Vagina (tissue), 2 donors: ENCODE measurements around the gene SH3RF2. TPM values are rescaled to one million over a fixed set of nuclear protein-coding genes. Genes with fewer than 3 reads are reported as not detected.

Experiments
- DNase-seq, 2 donors: peaks; one replicate each; pipeline ENCODE4 v3.0.0-alpha.2; 2017; ENCODE audit errors: extremely low spot score in 2 of 2
- H3K27ac ChIP-seq: fragments of 200-600 bp; sonication (generic); one replicate; pipeline ENCODE4 v1.5.1; 2019
- H3K27me3 ChIP-seq: fragments of 200-600 bp; sonication (generic); one replicate; pipeline ENCODE4 v1.5.1; 2019
- H3K36me3 ChIP-seq, 2 donors: fragments of 200-600 bp; sonication (generic); one replicate each; pipeline ENCODE4 v1.5.1; 2017 to 2019
- H3K4me1 ChIP-seq: fragments of 200-600 bp; sonication (generic); one replicate; pipeline ENCODE4 v1.5.1; 2019
- H3K4me3 ChIP-seq, 2 donors: fragments of 200-600 bp; sonication (generic); 1 replicate in 1 of 2; 2 replicates in 1 of 2; pipeline ENCODE4 v1.5.1; 2016 to 2019
- H3K9me3 ChIP-seq: fragments of 200-600 bp; sonication (generic); one replicate; pipeline ENCODE4 v1.5.1; 2019
- POLR2A ChIP-seq, 2 donors: fragments of 450-650 bp; IDR thresholded peaks; one replicate each; pipeline ENCODE4 v1.6.1; 2017; ENCODE audit warnings: antibody characterized with exemption in 2 of 2, mild to moderate bottlenecking in 2 of 2, moderate library complexity in 2 of 2
- POLR2AphosphoS5 ChIP-seq, 2 donors: sonication (generic); formaldehyde crosslinking; IDR thresholded peaks; one replicate each; pipeline ENCODE4 v1.9.0; 2017; ENCODE audit warnings: antibody characterized with exemption in 2 of 2, mild to moderate bottlenecking in 2 of 2, low read depth in 1 of 2; ENCODE audit not compliant: insufficient read depth in 1 of 2
- intact Hi-C: fragments of 100-400 bp; cut with DNase I; formaldehyde crosslinking; loops from one replicate; pipeline ENCODE4 v1.15.1; 2023
- total RNA-seq: library from RNA; depleted of rRNA; stranded (reverse); fragments of >200 nt; gene quantifications from one replicate; pipeline ENCODE4 v1.2.3, GENCODE V29; 2016
- TF ChIP-seq, protein P1 (sequence below), 3 experiments: fragments of 450-650 bp in 2 of 3; fragments of 200-600 bp in 1 of 3; sonication (generic) in 1 of 3; IDR thresholded peaks; one replicate each; pipeline ENCODE4 v1.5.1; 2017 to 2019; ENCODE audit warnings: antibody characterized with exemption in 3 of 3, mild to moderate bottlenecking in 2 of 3, moderate library complexity in 2 of 3

SH3RF2 gene
- total RNA-seq, 1 donor from 2014 or later, result 48.4 TPM

DNA sequence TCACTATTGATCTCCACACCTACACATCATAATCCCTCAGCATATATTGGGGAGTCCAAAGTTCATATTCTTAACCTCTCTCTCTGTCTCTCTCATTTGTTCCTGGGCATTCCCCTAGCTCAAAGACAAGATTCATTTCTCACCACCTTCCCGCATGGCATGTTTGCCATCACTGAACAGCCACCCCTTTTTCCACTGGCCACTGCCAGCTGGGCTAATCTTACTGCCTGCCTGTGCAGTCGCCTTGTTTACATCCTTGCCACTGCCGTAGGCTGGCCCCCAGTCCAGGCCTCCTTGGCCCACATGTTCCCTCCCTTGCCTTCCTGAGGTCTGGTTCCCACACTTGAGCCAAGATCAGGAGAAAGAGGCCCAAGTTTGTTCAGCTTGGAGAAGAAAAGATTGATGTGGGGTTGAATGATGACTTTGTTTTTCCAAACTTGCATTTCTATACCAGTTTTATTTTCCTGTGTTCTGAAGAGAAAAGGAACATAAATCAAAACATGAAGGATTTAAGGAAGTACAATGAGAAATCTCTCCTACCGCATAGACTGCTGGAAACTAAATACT lies 88.8 kb downstream of the SH3RF2 start:
- DNase-seq, result no peak
- H3K9me3 ChIP-seq, result no peaks in the 10 kb centered on the region
- peaks cover 9% of the 10 kb centered on the region for H3K4me1 ChIP-seq
- no peak overlapping the region for H3K4me3 ChIP-seq
- H3K27ac ChIP-seq, result no peak overlapping the region
- no peak for TF ChIP-seq POLR2AphosphoS5 (IDR thresholded peaks at IDR 0.05; ENCODE audit: insufficient read depth in 1 of 2, low read depth in 1 of 2)
- TF ChIP-seq, protein P1, sequence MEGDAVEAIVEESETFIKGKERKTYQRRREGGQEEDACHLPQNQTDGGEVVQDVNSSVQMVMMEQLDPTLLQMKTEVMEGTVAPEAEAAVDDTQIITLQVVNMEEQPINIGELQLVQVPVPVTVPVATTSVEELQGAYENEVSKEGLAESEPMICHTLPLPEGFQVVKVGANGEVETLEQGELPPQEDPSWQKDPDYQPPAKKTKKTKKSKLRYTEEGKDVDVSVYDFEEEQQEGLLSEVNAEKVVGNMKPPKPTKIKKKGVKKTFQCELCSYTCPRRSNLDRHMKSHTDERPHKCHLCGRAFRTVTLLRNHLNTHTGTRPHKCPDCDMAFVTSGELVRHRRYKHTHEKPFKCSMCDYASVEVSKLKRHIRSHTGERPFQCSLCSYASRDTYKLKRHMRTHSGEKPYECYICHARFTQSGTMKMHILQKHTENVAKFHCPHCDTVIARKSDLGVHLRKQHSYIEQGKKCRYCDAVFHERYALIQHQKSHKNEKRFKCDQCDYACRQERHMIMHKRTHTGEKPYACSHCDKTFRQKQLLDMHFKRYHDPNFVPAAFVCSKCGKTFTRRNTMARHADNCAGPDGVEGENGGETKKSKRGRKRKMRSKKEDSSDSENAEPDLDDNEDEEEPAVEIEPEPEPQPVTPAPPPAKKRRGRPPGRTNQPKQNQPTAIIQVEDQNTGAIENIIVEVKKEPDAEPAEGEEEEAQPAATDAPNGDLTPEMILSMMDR (IDR thresholded peaks at IDR 0.05), result no peak
- no peak for TF ChIP-seq POLR2A (IDR thresholded peaks at IDR 0.05)
- intact Hi-C loops, result no loop called here
- no peaks in the 10 kb centered on the region for H3K27me3 ChIP-seq
- no peaks in the 10 kb centered on the region for H3K36me3 ChIP-seq

DNA sequence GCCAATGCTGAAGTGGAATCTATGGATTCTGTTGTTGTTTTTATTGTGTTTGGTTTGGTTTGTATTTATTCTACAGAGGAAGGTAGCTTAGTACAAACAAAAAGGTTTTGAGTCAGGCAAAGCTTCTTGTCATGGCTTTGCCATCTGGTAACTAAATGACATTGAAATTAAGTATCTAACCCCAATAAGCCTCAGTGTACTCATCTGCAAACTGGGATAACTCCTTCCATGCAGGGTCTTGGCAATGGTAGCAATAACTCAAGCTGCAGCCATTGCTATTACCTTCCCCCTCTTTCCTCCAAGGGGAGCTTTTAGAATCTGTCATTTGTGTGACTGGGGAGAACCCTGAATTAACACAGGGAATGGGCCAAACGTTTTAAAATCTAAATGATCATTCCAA lies 89.3 kb downstream of the SH3RF2 start:
- intact Hi-C loops, result no loop called here
- Histone ChIP-seq H3K27ac (no peak overlapping the region), H3K27me3 (no peaks in the 10 kb centered on the region)

DNA sequence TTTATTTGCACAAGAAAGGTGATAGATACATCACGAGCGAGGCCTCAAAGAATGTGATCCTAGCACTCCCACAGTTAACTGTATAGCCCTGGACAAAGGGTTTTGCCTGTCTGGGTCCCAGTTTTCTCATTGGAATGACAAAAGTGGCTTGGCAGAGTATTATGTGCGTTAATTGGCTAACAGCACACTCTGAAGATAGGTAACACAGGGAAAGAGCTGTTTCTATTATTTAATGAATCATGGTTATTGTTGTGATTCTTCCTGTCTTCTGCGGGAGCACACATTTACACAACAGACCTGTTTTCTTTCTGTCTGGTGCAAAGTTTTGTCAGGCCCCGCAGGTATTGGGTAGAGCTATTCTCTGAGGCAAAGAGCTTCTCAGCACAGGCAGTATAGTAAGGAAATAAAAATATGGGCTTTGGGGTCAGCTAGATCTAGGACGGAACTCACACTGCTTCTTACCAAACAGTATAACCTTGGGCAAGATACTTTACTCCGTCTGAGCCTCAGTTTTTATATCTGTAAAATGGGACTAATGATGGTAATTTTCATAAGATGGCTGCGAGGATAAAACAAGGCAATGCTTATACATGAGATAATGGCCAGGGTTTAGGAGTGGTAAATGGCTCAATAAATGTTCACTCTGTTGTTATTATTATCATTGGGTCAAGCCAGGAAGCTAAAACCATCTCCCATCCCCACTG lies 90.1 kb downstream of the SH3RF2 start:
- H3K9me3 ChIP-seq, result no peaks in the 10 kb centered on the region
- no peak overlapping the region for H3K27ac ChIP-seq
- H3K36me3 ChIP-seq, result no peaks in the 10 kb centered on the region
- H3K27me3 ChIP-seq, result no peaks in the 10 kb centered on the region
- TF ChIP-seq, protein P1 (IDR thresholded peaks at IDR 0.05), result no peak
- TF ChIP-seq POLR2A (IDR thresholded peaks at IDR 0.05), result no peak
- TF ChIP-seq POLR2AphosphoS5 (IDR thresholded peaks at IDR 0.05; ENCODE audit: insufficient read depth in 1 of 2, low read depth in 1 of 2), result no peak
- no peak overlapping the region for H3K4me3 ChIP-seq
- intact Hi-C loops, result no loop called here
- peaks cover 9% of the 10 kb centered on the region for H3K4me1 ChIP-seq
- DNase-seq, result no peak

More for the DNA sequence above, 89.3 kb downstream of the SH3RF2 start:
- peaks cover 9% of the 10 kb centered on the region for H3K4me1 ChIP-seq
- no peaks in the 10 kb centered on the region for H3K36me3 ChIP-seq
- DNase-seq, result no peak
- H3K9me3 ChIP-seq, result no peaks in the 10 kb centered on the region
- TF ChIP-seq, protein P1 (IDR thresholded peaks at IDR 0.05), result no peak
- TF ChIP-seq POLR2A (IDR thresholded peaks at IDR 0.05), result no peak
- no peak for TF ChIP-seq POLR2AphosphoS5 (IDR thresholded peaks at IDR 0.05; ENCODE audit: insufficient read depth in 1 of 2, low read depth in 1 of 2)
- H3K4me3 ChIP-seq, result no peak overlapping the region

DNA sequence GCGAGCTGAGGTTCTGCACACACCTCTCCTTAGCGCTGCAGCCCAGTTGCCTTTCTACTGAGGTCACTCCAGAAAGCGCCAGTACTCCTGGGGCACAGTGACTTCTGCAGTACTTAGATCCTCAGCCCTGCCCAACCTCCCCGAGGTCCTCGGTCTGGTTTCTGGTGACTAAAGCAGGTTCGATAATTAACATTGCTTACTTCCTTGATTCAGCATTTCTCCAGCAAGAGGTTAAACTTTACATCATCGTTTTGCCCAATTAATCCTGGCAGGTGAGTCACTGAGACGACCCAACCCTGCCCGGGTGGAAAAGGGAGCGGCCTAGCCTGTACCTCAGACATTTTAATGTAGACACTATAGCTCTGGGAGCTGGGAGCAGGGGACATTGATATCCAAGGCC lies 91.4 kb downstream of the SH3RF2 start:
- TF ChIP-seq POLR2AphosphoS5 (IDR thresholded peaks at IDR 0.05; ENCODE audit: insufficient read depth in 1 of 2, low read depth in 1 of 2), result peak in 1 of 2 donors; percentile 64
- TF ChIP-seq, protein P1 (IDR thresholded peaks at IDR 0.05), result no peak
- TF ChIP-seq POLR2A (IDR thresholded peaks at IDR 0.05), result no peak
- no peak for DNase-seq
- intact Hi-C loops, result no loop called here
- H3K9me3 ChIP-seq, result no peaks in the 10 kb centered on the region
- H3K4me3 ChIP-seq, result no peak overlapping the region
- no peak overlapping the region for H3K27ac ChIP-seq
- H3K36me3 ChIP-seq, result no peaks in the 10 kb centered on the region
- peaks cover 9% of the 10 kb centered on the region for H3K4me1 ChIP-seq
- H3K27me3 ChIP-seq, result no peaks in the 10 kb centered on the region

DNA sequence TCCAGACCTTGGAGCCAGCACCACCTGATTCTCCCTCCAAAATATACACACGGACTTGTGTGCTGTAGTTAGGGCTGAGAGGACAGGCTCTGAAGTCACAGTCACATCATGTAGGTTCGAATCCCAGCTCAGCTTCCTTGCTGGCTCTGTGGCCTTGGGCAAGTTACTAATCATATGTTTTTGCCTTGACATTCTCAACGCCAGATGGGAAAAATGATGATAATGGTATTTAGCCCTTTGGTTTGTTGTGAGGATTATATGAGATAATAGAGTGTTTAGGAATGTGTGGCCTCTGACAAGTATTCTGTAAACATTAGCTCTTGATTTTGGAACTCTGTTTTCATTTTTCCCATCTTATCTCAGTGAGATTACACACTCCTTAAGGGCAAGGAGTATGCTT lies 96.5 kb downstream of the SH3RF2 start:
- H3K36me3 ChIP-seq, result no peaks in the 10 kb centered on the region
- no peaks in the 10 kb centered on the region for H3K9me3 ChIP-seq
- TF ChIP-seq POLR2AphosphoS5 (IDR thresholded peaks at IDR 0.05; ENCODE audit: insufficient read depth in 1 of 2, low read depth in 1 of 2) (no peak), POLR2A (IDR thresholded peaks at IDR 0.05) (no peak)
- TF ChIP-seq, protein P1 (IDR thresholded peaks at IDR 0.05), result no peak
- intact Hi-C loops, result no loop called here
- no peak for DNase-seq
- no peaks in the 10 kb centered on the region for H3K27me3 ChIP-seq
- no peak overlapping the region for H3K27ac ChIP-seq
- no peaks in the 10 kb centered on the region for H3K4me1 ChIP-seq
- no peak overlapping the region for H3K4me3 ChIP-seq
